HG03135 (cell line): ENCODE measurements around the gene ECE1.
"Not testable (repeated sequence)": the region's sequence is repeated elsewhere in the genome, so short reads cannot be mapped to it uniquely, and the experiment has no call there.

ENCODE experiments used
- ATAC-seq: cut with Tn5 transposase; IDR thresholded peaks from one replicate; pipeline ENCODE4 v1.9.1; 2021; ENCODE audit warnings: mild to moderate bottlenecking, moderate library complexity; ENCODE audit not compliant: unreplicated experiment

Gene ECE1

DNA sequence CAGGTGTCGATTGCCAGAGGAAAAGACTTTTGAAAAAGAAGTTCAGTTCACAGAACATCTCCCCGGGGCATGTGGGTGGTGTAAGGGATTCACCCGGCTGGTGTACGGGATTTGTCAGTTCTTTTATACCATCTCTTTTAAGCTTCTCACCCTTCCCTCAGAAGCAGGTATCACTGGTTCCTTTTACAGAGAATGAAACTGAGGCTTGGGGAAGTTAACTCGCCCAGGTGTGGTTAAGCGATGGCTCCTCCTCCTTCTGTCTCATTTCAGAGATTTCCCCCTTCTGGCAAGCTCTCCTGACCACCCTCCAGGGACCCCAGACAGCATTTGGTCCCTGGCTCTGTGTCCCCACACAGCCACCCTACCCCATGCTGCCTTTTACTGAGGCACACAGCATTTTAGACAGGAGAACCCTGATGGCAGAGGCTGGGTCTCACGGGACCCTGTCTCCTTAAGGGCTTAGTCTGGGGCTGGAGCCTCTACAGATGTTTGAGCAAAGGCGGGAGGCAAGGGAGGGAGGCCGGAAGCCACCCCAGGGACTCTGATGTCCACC lies 2.8 kb upstream of the ECE1 start:
- ATAC-seq: peak; percentile 32

DNA sequence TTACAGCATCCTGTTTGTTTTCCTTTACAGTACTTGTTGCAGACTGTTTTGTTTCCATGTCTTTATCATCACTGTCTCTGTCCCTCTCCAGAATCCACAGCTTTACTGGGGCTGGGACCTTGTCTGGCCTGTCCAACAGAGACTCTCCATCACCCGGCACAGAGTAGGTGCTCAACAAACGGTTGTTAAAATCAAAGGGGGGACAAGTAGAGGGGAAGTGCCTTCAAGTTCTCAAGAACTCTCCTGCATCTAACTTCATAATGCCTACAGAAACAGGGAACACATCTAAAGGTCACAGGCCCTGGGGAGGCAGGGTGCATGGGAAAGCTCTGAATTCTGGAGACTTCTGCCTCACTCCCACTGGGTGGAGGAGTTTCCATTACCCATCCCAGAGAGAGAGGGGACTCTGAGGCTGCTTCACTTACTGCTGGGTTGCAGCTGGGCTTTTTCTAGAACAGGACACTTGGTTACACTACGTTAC lies 2.3 kb upstream of the ECE1 start:
- ATAC-seq: no peak

DNA sequence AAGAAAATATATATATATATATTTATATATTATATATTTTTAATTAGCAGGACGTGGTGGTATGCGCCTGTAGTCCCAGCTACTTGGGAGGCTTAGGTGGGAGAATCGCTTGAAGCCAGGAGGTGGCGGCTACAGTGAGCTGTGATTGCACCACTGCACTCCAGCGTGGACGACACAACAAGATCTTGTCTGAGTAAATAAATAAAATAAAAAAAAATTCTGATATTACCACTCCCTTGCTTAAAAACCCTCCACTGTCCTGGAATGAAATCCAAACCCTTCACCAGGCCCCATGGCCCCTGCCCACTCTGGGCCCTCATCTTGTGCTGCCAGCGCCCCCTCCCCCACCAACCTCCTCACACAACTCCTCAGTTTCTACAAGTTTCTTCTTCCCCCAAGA lies 1.7 kb upstream of the ECE1 start:
- no peak for ATAC-seq

DNA sequence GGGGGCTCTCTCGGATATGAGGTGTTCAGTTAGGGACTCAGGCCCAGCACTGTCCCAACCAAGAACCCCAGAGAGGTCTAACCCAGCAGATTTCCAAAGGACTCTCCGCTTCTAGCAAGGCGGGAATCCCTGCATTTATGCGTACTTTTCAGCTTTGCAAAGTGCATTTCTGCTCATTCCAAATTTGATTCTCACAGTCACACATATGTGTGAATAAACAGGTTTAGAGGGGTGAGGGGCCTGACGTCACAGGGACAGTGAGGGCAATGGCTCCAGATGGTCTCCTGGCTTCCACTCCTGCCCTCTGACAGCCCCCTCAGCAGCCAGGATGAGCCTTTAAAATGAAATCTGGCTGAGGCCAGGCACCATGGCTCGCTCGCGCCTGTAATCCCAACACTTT lies 921 bp upstream of the ECE1 start:
- no peak for ATAC-seq

DNA sequence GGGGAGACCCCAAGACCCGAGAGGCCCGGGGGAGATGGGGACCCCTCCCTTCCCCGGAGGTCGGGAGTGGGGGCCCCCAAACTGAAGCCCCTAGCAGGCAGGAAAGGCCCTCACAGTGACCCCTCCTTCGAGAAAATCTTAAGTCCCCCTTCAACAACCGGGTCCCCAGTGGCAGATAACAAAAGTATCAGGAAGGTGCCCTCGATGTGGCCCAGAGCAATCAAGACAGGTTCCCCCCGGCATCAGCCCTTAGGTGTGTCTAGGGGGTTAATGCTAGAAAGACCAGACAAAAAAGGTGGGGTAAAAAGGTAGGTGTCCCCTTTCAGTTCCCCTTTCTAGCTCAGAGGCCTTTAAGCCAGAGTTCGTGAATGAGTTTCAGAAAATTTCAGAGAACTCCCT lies 282 bp upstream of the ECE1 start:
- ATAC-seq: no peak

DNA sequence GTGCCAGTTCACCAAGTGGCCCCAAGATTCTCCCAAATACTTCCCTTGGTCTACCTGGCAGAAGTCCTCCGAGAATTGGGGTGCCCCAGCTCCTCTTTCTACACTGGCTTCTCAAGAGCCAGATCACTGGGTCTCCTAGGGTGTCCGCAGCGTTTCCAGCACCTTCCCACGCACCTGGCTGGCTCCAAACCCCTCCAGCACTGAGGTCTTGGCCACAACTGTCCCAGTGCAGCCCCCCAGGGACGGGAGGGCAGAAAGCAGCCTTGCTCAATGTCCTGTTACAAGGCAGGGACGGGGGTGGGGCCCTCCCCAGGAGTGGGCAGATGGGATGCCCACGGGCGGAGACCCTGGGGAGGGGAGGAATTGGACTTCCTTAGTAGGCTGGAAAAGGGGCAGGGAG lies 1.1 kb downstream of the ECE1 start:
- ATAC-seq: no peak

DNA sequence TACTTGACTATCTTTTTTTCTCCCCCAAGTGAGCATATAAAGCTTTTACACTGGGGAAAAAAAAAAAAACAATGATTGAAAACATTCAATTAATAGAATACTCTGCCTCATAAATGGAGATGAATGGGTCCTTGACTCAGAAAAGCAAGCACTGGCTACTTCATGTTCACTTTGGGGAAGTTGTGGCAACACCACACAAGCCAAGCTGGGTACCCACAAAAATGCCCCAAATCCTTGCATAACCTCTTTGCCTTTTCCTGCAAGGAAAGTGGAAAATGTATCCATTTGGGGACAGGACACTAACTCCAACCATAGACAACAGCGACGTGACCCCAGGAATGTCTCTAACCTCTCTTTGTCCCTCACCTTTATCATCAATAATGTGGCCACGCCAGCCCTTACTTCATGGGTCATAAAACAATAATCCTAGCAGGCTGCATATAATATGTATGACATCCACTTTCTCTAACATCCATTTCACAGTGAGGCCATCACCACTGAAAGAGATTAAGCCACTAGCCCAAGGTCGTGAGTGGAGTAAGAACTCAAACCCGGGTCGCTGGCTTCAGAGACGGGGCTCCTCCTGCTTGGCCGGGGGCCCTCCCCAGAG lies 2.3 kb downstream of the ECE1 start:
- ATAC-seq: no peak

DNA sequence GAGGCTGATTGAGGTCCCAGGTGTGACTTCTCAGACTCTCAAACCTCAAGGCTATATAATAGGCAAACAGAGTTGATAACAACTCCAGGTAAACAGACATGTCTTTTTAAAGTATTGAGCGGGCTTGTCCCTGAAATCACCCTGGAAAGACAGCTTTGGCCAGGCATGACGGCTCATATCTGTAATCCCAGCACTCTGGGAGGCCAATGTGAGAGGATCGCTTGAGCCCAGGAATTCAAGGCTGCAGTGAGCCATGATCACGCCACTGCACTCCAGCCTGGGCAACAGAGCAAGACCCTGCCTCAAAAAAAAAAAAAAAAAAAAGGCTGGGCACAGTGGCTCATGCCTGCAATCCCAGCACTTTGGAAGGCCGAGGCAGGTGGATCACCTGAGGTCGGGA lies 4.9 kb downstream of the ECE1 start:
- ATAC-seq: not testable (repeated sequence)

DNA sequence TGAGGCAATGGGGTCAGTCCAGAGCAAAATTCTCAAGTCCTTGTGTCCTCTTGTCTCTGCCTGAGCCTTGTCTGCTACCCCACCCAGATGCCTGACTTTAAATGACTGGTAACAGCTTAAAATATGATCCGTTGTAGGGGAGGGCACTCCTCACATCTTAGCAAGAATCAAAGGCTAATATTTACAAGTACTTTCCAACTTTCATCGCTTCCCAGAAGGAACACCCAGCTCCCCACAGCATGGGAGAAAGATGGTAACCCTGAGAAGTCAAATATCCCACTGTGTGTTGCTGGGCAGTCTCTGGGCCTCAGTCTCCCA lies 5.2 kb downstream of the ECE1 start:
- no peak for ATAC-seq

DNA sequence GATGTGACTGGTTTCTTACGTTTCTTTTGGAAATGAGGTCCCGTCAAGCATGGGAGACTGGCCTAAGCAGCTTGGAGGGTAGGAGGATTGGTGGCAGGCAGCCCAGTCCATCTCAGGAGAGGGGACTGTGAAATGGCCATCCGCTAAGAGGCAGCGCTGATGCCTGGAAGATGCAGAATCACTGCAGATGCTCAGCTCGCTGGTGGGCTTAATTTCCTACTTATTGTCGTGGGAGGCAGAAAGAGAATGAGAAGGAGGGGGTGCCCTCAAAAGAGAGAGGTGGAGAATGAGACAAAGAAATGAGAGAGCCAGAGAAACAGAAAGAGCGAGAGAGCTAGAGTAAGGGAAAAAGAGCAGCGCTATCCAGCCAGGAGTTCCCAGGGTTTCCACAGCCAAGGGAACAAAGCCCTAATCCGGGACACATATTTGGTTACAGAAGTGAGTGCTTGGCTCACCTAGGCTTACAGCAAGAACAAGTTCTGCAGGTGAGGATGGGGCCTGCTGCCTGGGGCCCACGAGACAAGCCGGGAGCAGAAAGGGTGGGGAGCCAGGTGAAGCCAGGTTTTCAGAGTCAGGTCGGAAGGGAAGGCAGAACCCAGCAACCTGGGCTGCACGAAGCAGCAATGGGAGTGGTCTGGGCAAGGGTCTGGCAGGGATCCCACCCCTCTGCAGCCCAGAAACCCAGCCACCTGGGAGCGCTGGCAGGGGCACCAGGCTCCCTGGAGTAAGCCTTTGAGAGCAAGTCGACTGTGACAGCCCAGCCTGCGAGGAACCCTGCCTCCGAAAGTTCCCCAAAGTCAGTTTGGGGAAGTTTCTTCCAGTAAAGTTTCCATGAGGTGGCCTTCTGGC lies 5.8 kb downstream of the ECE1 start:
- no peak for ATAC-seq

DNA sequence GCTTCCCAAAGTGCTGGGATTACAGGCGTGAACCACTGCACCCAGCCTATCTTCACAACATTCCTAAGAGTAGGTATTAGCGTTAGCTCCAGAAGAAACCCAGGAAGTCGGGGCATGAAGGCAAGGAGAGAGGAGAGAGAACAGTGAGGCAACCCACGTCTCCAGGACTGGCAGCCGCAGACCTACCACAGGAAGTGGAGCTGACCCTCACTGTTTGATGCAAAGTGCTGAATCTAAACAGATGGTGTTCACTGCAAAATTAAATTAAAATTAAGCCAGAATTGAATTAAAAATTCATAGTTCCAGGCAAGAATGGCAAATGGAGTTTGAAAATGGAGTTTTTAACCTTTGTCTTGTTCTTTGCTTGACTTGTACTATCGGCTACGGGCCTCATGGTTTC lies 6.7 kb downstream of the ECE1 start:
- no peak for ATAC-seq

DNA sequence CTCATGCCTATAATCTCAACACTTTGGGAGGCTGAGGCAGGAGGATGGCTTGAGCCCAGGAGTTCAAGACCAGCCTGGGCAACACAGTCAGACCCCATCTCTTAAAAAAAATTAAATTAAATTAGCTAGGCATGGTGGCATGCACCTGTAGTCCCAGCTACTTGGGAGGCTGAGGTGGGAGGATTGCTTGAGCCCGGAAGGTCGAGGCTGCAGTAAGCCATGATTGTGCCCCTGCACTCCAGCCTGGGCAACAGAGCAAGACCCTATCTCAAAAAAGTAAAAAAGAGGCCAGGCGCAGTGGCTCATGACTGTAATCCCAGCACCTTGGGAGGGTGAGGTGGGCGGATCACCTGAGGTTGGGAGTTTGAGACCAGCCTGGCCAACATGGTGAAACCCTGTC lies 8.2 kb downstream of the ECE1 start:
- ATAC-seq: not testable (repeated sequence)

DNA sequence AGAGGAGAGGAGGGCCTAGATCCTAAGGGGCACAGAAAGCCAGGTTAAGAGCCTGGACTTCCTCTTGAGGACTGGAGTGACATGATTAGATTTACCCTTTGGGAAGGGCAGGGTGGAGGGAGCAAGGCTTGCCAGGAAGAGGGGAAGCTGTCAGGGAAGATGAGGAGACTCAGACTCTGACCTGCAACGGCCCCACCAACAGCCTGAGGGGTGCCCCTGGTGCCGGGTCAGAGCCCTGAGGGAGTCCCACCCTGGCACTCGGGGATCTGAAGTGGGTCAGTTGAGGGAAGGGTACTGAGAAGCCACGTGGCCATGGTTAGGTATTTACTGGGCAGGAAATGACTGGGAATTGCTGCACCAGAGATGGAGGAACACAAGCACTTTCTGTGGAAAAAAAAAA lies 9.8 kb downstream of the ECE1 start:
- ATAC-seq: no peak

DNA sequence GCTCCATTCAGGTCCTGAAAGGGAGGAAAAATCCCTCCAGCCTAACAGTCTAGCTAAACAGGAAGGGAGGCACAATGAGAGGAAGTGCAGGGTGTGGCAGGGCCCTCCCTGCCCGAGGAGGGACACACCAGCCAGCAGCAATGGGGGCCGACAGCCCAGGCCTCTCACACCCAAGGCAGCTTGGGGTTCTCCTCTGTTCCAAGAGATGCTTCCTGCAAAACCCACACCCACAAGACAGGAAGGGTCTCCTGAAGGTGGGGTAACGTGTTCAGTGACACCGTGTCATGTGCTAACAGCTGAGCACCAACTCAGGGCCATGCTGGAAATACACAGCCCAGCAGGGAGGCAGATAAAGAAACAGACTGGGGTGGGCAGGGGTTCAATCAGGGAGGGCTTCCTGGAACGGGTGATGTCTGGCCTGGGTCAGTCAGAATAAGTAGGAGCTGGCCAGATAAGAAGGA lies 10.2 kb downstream of the ECE1 start:
- no peak for ATAC-seq

DNA sequence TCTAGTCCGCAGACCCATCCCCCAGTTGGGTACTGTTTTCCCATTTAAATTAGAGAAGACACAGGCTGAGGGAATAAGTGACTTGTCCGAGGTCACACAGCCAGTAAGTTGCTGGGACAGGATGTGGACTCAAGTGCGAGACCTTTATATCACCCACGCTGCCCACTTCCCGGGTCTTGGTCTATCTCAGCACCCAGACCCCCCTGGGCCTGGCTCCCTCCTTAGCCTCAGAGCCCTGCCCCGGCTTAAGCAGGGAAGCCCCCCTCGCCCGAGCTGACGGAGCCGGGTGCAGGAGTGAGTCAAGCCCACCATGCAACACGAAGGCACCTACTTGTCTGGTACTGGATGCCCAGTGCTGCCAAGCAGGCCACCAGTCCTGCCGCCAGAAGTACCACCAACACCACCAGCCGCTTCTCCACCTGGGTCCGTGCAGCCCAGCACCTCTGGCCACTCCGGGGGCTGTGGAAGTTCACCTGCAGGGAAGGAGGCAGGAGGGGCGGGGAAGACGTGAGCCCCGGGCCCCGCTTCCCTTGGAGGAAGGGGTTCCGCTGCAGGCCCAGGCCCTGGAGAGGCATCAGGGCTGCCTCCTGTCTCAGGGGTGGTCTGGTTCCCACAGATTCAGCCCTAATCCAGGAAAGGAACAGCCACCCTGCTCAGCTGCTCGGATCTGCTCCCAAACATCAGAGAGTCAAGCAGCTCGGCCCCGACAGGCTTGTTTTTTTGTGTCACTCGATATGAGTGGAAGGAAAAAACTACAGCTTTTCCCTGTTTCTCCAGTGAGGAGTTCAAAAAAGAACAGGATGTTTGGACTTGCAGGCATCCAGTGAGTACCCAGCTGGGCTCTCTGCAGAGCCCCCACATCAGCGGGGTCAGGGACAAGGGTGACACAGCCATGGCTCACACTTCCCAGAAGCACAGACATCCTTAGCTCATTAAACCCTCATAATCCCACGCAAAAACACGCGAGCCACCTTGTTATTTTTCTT lies 11.1 kb downstream of the ECE1 start:
- no peak for ATAC-seq

DNA sequence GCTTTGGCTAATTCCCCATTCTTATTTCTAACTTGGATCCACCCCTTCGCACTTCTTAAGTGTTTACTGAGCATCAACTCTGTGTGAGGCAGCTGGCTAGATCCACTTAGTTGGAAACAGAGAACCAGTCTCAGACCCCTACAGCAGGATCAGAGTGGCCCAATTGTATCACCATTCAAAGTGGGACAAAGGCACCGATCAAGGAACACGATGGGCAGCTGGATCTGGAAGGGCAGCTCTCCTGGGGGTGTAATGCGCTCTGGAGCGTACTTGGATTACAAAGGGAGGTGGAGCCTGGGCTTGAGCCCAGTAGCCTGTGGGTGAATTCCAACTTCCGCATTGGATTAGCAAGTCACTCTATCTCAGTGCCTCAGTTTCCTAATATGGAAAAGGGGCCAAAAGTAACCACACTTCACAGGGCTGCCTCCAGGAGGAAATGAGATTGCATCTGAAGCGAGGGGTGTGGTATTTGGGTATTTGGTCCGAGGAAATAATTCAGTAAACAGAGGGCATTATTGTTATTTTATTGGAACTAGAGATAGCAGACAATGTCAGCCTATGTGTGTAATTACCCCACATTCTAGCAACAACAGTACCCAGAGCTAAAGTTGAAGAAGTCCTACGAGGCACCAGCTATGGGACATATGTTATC lies 11.9 kb downstream of the ECE1 start:
- no peak for ATAC-seq

DNA sequence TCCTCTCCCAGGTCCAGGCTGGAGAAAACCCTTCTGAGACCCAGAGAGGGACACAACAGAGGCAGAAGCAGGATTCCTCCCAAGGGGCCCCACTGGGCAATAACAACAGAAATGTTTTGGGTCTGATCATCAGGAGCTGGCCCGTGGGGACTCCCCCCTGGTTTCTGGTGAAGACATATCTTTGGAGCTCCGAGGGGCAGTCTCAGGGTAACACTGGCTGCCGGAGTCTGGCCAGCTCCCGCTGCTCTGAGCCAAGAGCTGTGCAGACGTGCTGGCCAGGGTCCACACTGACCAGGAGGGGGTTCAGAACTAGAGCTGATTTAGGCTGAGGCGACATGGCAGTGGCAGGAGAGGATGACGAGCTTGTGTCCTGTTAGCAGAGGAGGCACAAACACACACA lies 13.1 kb downstream of the ECE1 start:
- ATAC-seq: no peak

DNA sequence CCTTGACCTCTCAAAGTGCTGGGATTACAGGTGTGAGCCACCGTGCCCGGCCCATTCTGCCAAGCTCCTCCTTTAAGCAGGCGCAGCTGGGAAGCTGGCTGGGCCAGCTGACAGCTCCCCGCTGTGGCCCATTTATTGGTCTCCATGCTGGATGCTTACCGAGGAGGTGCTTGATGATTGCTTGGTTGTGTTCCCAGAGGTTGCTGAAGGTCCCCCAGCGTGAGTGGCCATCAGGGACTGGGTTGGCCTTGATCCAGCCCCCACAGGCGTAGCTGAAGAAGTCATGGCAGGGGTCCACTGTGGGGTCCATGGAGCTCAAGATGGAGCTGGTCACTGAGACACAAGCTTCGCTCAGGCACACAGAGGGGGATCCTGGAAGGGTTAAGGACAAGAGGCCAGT lies 17.7 kb downstream of the ECE1 start:
- ATAC-seq: no peak

DNA sequence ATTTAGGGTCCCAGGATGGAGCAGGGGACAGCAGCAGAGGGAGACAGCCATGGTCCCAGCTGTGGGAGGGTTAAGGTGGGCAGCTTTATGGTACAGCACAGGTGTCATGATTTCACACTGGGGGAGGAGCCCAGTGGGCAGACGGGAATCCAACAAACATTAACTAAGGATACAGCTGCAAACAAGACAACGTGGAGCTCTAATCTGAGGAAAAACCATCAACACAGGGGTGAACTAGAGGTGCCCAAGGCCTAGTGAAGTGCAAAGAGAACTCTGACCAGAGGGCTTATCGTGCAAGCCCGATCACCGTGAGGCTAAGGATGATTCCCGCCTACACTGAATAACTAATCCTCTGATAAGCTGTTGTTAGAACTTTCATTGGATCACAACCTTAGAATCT lies 18.7 kb downstream of the ECE1 start:
- no peak for ATAC-seq

DNA sequence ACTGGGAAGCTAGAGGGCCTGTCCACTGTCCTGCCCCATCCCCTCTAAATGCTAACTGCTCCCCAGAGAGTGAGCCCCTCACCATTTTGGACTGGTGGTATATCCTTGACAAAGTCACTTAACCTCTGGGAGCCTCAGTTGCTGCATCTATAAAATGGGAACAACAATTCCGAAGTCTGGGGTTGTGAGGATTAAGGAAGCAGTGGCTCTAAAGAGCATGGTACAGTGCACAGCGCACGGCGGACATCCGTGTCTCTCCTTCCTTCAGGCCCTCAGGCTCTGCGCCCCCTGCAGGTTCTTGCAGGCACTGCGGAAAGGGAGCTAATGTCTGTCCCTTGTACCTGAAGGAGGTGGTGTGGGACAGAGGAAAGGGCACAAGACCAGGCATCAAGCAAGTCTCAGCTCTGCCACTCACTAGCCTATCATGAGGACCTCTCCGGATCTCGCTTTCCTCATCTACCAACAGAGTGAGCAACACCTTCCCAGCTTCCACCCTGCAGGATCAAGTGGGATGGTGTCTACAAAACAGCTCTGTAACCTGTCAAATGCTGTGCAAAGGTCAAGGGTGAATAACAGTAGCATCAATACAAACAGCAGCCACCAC lies 20.1 kb downstream of the ECE1 start:
- ATAC-seq: no peak
